Stimulated activated CD8-positive, alpha-beta memory T cell treated with anti-CD3 and anti-CD28 coated beads, Interleukin-7, amount 100 ng/mL, for 1 hour (primary cell): ENCODE results near the gene CHD5.

Source experiments
- DNase-seq, 2 donors: peaks; one replicate each; pipeline ENCODE4 v3.0.0-alpha.2; 2020; ENCODE audit warnings: low read depth in 2 of 2

Gene CHD5

GRCh38 chr1:6113116-6113515 lies 67.0 kb downstream of the CHD5 start:
- DNase-seq: no peak

GRCh38 chr1:6112690-6113005 lies 67.5 kb downstream of the CHD5 start:
- no peak for DNase-seq

GRCh38 chr1:6111991-6112689 lies 68.0 kb downstream of the CHD5 start:
- DNase-seq: no peak

- no peak for DNase-seq
These were observed 68.5 kb downstream of the CHD5 start for GRCh38 chr1:6111571-6111970.

- DNase-seq: no peak
These were observed 69.8 kb downstream of the CHD5 start for GRCh38 chr1:6110326-6110725.

GRCh38 chr1:6109688-6110087 lies 70.4 kb downstream of the CHD5 start:
- no peak for DNase-seq

GRCh38 chr1:6108937-6109614 lies 71.0 kb downstream of the CHD5 start:
- no peak for DNase-seq

- no peak for DNase-seq
These were observed 71.6 kb downstream of the CHD5 start for GRCh38 chr1:6108476-6108875.

GRCh38 chr1:6107409-6108356 lies 72.4 kb downstream of the CHD5 start:
- no peak for DNase-seq

GRCh38 chr1:6106977-6107376 lies 73.1 kb downstream of the CHD5 start:
- no peak for DNase-seq

- no peak for DNase-seq
These were observed 73.8 kb downstream of the CHD5 start for GRCh38 chr1:6106321-6106731.

- DNase-seq: no peak
These were observed 74.4 kb downstream of the CHD5 start for GRCh38 chr1:6105763-6106162.

- DNase-seq: no peak
These were observed 74.9 kb downstream of the CHD5 start for GRCh38 chr1:6105218-6105679.

GRCh38 chr1:6104631-6105030 lies 75.5 kb downstream of the CHD5 start:
- no peak for DNase-seq

GRCh38 chr1:6103854-6104530 lies 76.1 kb downstream of the CHD5 start:
- no peak for DNase-seq

GRCh38 chr1:6103111-6103853 lies 76.8 kb downstream of the CHD5 start:
- no peak for DNase-seq

- no peak for DNase-seq
These were observed 77.6 kb downstream of the CHD5 start for GRCh38 chr1:6102532-6102845.

GRCh38 chr1:6101826-6102531 lies 78.1 kb downstream of the CHD5 start:
- no peak for DNase-seq

- DNase-seq: no peak
These were observed 79.0 kb downstream of the CHD5 start for GRCh38 chr1:6100861-6101783.
